ENCODE results near the gene NCAPD3. TPM values are rescaled to one million over a fixed set of nuclear protein-coding genes. Genes with fewer than 3 reads are reported as not detected.
"Not testable (repeated sequence)": the region's sequence is repeated elsewhere in the genome, so short reads cannot be mapped to it uniquely, and the experiment has no call there.

NCAPD3 gene
- total RNA-seq, 1 experiment from 2014 or later = 49.6 TPM

DNA sequence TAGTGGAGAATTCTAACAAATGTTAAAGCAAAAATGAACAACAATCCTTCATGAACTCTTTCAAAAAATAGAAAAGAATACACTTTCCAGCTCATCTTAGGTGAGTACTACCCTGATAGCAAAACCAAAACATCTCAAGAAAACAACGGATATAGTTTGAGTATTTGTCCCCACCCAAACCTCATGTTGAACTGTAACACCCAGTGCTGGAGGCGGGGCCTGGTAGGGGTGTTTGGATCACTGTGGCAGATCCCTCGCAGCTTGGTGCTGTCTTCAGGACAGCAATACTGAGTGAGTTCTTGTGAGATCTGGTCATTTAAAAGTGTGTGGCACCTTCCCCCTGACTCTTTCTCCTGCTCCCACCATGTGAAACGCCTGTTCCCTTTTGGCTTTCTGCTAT lies 27.0 kb downstream of the NCAPD3 start:
- no peaks in the 10 kb centered on the region for H3K4me1 ChIP-seq (replicated peaks; ENCODE audit: insufficient read depth)
- H4K20me1 ChIP-seq (ENCODE audit: insufficient read depth) = no peaks in the 10 kb centered on the region
- H3K36me3 ChIP-seq (ENCODE audit: low read depth) = peaks cover 15% of the 10 kb centered on the region
- no peaks in the 10 kb centered on the region for H3F3A ChIP-seq (ENCODE audit: insufficient read depth, low read depth)
- H3K9me2 ChIP-seq (ENCODE audit: insufficient read depth) = no peaks in the 10 kb centered on the region
- H3K9me3 ChIP-seq (ENCODE audit: insufficient read depth, low read depth) = no peaks in the 10 kb centered on the region
- H3K27me3 ChIP-seq (ENCODE audit: insufficient read depth, low read depth) = no peaks in the 10 kb centered on the region
- CTCF ChIA-PET = interaction anchor here (0.7 kb wide), 1 partner anchor 15 kb away, joined by 3 read pairs; no protein-coding TSS in a partner anchor
- H3K79me2 ChIP-seq (ENCODE audit: low read depth) = no peaks in the 10 kb centered on the region
- TF ChIP-seq EZH2 (IDR thresholded peaks at IDR 0.05; ENCODE audit: low read depth) = no peak
- TF ChIP-seq, protein P1, sequence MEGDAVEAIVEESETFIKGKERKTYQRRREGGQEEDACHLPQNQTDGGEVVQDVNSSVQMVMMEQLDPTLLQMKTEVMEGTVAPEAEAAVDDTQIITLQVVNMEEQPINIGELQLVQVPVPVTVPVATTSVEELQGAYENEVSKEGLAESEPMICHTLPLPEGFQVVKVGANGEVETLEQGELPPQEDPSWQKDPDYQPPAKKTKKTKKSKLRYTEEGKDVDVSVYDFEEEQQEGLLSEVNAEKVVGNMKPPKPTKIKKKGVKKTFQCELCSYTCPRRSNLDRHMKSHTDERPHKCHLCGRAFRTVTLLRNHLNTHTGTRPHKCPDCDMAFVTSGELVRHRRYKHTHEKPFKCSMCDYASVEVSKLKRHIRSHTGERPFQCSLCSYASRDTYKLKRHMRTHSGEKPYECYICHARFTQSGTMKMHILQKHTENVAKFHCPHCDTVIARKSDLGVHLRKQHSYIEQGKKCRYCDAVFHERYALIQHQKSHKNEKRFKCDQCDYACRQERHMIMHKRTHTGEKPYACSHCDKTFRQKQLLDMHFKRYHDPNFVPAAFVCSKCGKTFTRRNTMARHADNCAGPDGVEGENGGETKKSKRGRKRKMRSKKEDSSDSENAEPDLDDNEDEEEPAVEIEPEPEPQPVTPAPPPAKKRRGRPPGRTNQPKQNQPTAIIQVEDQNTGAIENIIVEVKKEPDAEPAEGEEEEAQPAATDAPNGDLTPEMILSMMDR (conservative IDR thresholded peaks at IDR 0.05) = no peak
- H3K4me3 ChIP-seq = no peak overlapping the region
- no peak for DNase-seq
- no TSS peak for BruUV-seq (replicated peaks)
- intact Hi-C loops (cut with micrococcal nuclease; ENCODE audit: unreplicated experiment) = no loop called here
- no peak overlapping the region for H3K27ac ChIP-seq
- H2AFZ ChIP-seq = no peak overlapping the region
- no peak overlapping the region for H3K4me2 ChIP-seq
- POLR2A ChIA-PET (ENCODE audit: unreplicated experiment) = no interaction called here

DNA sequence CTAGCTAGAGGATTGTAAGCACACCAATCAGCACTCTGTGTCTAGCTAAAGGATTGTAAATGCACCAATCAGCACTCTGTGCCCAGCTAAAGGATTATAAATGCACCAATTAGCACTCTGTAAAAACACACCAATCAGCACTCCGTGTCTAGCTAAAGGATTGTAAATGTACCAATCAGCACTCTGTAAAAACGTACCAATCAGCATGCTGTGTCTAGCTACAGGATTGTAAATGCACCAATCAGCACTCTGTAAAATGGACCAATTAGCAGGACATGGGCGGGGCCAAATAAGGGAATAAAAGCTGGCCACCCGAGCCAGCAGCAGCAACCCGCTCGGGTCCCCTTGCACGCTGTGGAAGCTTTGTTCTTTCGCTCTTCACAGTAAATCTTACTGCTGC lies 35.7 kb downstream of the NCAPD3 start:
- intact Hi-C loops (cut with micrococcal nuclease; ENCODE audit: unreplicated experiment); H3K4me2 ChIP-seq; DNase-seq; H3K4me3 ChIP-seq; H3K4me1 ChIP-seq (replicated peaks; ENCODE audit: insufficient read depth); H3K9me2 ChIP-seq (ENCODE audit: insufficient read depth); BruUV-seq (replicated peaks); H3K27ac ChIP-seq; CTCF ChIA-PET; H2AFZ ChIP-seq; H3K27me3 ChIP-seq (ENCODE audit: insufficient read depth, low read depth); H3F3A ChIP-seq (ENCODE audit: insufficient read depth, low read depth); H3K9me3 ChIP-seq (ENCODE audit: insufficient read depth, low read depth); H3K79me2 ChIP-seq (ENCODE audit: low read depth); H4K20me1 ChIP-seq (ENCODE audit: insufficient read depth); POLR2A ChIA-PET (ENCODE audit: unreplicated experiment): not testable (repeated sequence)
- peaks cover 41% of the 10 kb centered on the region for H3K36me3 ChIP-seq (ENCODE audit: low read depth)

GRCh38 chr11:134181707-134182106 lies 42.1 kb downstream of the NCAPD3 start:
- DNase-seq = no peak
- Histone ChIP-seq H3K9me2 (ENCODE audit: insufficient read depth) (no peaks in the 10 kb centered on the region), H3K36me3 (ENCODE audit: low read depth) (peaks cover 21% of the 10 kb centered on the region), H4K20me1 (ENCODE audit: insufficient read depth) (no peaks in the 10 kb centered on the region), H2AFZ (no peak overlapping the region), H3K9me3 (ENCODE audit: insufficient read depth, low read depth) (no peaks in the 10 kb centered on the region), H3K79me2 (ENCODE audit: low read depth) (no peaks in the 10 kb centered on the region), H3K27ac (no peak overlapping the region), H3K4me1 (replicated peaks; ENCODE audit: insufficient read depth) (no peaks in the 10 kb centered on the region), H3K4me3 (no peak overlapping the region), H3K4me2 (no peak overlapping the region), H3F3A (ENCODE audit: insufficient read depth, low read depth) (no peaks in the 10 kb centered on the region), H3K27me3 (ENCODE audit: insufficient read depth, low read depth) (no peaks in the 10 kb centered on the region)
- ChIA-PET CTCF (no interaction called here), POLR2A (ENCODE audit: unreplicated experiment) (no interaction called here)
- TF ChIP-seq, protein P1 (conservative IDR thresholded peaks at IDR 0.05) = no peak
- TF ChIP-seq EZH2 (IDR thresholded peaks at IDR 0.05; ENCODE audit: low read depth) = no peak
- no TSS peak for BruUV-seq (replicated peaks)
- intact Hi-C loops (cut with micrococcal nuclease; ENCODE audit: unreplicated experiment) = no loop called here

DNA sequence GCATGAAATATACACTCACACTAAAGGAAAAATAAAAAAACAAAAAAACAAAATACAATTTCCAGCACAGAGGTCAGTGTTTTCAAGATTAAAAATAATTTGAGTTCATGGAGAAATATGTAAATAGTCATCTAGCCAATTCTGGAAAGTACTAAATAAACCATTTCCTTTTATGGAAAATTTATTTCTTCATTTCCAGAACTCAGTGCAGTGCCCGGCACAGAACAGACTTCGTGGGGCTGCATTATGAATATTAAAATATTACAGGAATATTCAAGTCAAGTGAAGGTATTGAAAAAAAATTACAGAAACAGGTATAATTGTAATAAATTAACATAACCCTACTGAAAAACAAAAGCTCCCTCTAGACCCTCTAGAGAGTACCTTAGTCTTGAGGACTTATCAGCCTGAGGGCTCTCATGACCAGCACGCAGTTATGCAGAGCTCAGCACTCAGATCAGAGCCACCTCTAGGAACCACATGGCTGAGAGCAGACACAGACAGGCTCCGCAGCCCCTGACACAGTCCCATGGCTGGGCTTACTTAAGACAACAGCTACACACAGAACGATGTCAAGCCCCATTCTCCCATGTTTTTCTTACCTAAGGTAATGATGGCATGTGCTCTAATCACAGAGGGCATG lies 45.6 kb downstream of the NCAPD3 start:
- H4K20me1 ChIP-seq (ENCODE audit: insufficient read depth) = no peaks in the 10 kb centered on the region
- H3F3A ChIP-seq (ENCODE audit: insufficient read depth, low read depth) = no peaks in the 10 kb centered on the region
- TF ChIP-seq, protein P1 (conservative IDR thresholded peaks at IDR 0.05) = no peak
- no peak for TF ChIP-seq EZH2 (IDR thresholded peaks at IDR 0.05; ENCODE audit: low read depth)
- H3K79me2 ChIP-seq (ENCODE audit: low read depth) = no peaks in the 10 kb centered on the region
- no TSS peak for BruUV-seq (replicated peaks)
- ChIA-PET POLR2A (ENCODE audit: unreplicated experiment) (no interaction called here), CTCF (no interaction called here)
- peaks cover 10% of the 10 kb centered on the region; the same call in 1 of the 2 replicates for H3K36me3 ChIP-seq (ENCODE audit: low read depth)
- no peak overlapping the region for H3K4me3 ChIP-seq
- no peak overlapping the region for H3K4me2 ChIP-seq
- H2AFZ ChIP-seq = no peak overlapping the region
- no peak overlapping the region for H3K27ac ChIP-seq
- no peaks in the 10 kb centered on the region for H3K9me2 ChIP-seq (ENCODE audit: insufficient read depth)
- no peaks in the 10 kb centered on the region for H3K27me3 ChIP-seq (ENCODE audit: insufficient read depth, low read depth)
- no peak for DNase-seq
- no peaks in the 10 kb centered on the region for H3K9me3 ChIP-seq (ENCODE audit: insufficient read depth, low read depth)
- intact Hi-C loops (cut with micrococcal nuclease; ENCODE audit: unreplicated experiment) = no loop called here
- H3K4me1 ChIP-seq (replicated peaks; ENCODE audit: insufficient read depth) = no peaks in the 10 kb centered on the region
